Activated CD4-positive, alpha-beta T cell treated with anti-CD3 and anti-CD28 coated beads, Interleukin-2, amount 10 ng/mL, durations not matched to agents 7 days and 5 days (primary cell): ENCODE data around the gene F8. TPM values are rescaled to one million over a fixed set of nuclear protein-coding genes. Genes with fewer than 3 reads are reported as not detected.

Experiments
- CTCF ChIA-PET: fragments of 350-600 bp; sonication (Branson Sonifier 250); formaldehyde crosslinking; loops from one replicate; lab custom pipeline; 2021; ENCODE audit warnings: antibody characterized with exemption; lab: Charles Lee
- POLR2A ChIA-PET: fragments of 350-600 bp; sonication (Branson Sonifier 250); formaldehyde crosslinking; loops from one replicate; lab custom pipeline; 2021; ENCODE audit warnings: antibody characterized with exemption; lab: Charles Lee
- DNase-seq: peaks from one replicate; pipeline ENCODE4 v3.0.0-alpha.2; 2020
- H3K27ac Mint-ChIP-seq: one replicate; pipeline ENCODE4 v1.8.0; 2021; ENCODE audit warnings: mild to moderate bottlenecking, moderate library complexity, mixed read lengths
- H3K27me3 Mint-ChIP-seq: one replicate; pipeline ENCODE4 v1.8.0; 2021; ENCODE audit warnings: mixed read lengths
- H3K36me3 Mint-ChIP-seq: one replicate; pipeline ENCODE4 v1.8.0; 2021; ENCODE audit warnings: low read depth, mixed read lengths
- H3K4me1 Mint-ChIP-seq: one replicate; pipeline ENCODE4 v1.8.0; 2021; ENCODE audit warnings: mixed read lengths
- H3K4me3 Mint-ChIP-seq: one replicate; pipeline ENCODE4 v1.8.0; 2021; ENCODE audit warnings: mild to moderate bottlenecking, moderate library complexity, mixed read lengths
- H3K9me3 Mint-ChIP-seq: one replicate; pipeline ENCODE4 v1.8.0; 2021; ENCODE audit warnings: mixed read lengths
- microRNA-seq: library from miRNA; unstranded; fragments of <30 nt; microRNA quantifications from one replicate; pipeline ENCODE4 v1.2.0, GENCODE V29; 2021; ENCODE audit warnings: borderline microRNAs expressed, borderline replicate concordance
- total RNA-seq, 2 experiments: library from RNA; stranded (reverse); gene quantifications; one replicate each; pipeline ENCODE4 v1.2.3, GENCODE V29; 2021

F8 gene
- total RNA-seq, 2 experiments from 2014 or later, result 3.9 to 4.6 TPM

DNA sequence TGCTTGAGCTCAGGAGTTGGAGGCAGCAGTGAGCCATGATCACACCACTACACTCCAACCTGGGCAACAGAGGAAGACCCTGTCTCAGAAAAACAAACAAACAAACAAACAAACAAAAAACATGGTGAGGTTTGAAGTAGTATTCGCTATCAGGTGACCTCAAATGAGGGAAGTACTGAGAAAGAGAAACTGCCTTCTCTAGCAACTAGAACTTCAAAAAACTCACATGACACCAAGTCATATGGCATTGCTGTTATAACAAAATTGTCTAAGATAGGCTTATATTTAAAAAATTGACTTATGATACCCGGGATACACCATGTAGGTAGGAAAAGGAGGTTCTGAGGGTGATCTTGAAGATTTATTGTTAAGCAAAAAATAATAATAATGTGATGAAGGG lies 227.5 kb downstream of the F8 start:
- Mint-ChIP-seq H3K36me3 (peaks cover 16% of the 10 kb centered on the region), H3K27me3 (no peaks in the 10 kb centered on the region), H3K4me3 (no peak overlapping the region), H3K27ac (no peak overlapping the region), H3K4me1 (peaks cover 39% of the 10 kb centered on the region), H3K9me3 (no peaks in the 10 kb centered on the region)
- DNase-seq, result no peak
- CTCF ChIA-PET, result no interaction called here
- POLR2A ChIA-PET, result no interaction called here

DNA sequence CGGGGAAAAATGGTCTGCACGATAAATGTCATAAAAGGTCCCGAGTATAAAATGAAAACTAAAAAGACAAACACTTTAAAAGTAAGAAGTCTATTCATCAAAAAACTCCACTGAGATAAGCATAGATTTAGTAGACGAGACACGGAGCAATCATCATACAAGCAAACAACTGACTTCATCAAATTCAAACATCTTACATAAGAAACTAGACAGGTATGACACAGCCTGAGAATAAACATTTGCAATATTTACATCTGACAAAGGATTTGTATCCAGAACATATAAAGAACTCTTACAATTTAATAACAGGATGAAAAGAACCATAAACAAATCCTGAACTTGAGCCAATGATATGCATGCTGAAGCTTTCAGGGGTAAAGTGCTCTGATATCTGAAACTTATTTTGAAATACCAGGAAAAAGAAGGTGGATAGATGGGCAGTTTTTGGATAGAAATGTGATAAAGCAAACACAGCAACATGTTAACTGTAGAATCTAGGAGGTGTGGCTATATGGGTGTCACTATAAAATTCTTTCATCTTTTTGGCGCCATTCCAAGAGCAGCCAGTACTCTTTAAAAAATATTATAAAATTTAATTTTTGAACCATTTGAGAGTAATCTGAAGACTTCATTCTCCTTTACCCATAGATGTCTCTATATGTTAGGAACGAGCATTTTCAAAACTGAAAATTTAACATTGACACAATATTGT lies 229.3 kb downstream of the F8 start:
- peaks cover 20% of the 10 kb centered on the region for H3K36me3 Mint-ChIP-seq
- H3K4me3 Mint-ChIP-seq, result no peak overlapping the region
- no peak overlapping the region for H3K27ac Mint-ChIP-seq
- ChIA-PET CTCF (no interaction called here), POLR2A (no interaction called here)
- H3K9me3 Mint-ChIP-seq, result no peaks in the 10 kb centered on the region
- H3K27me3 Mint-ChIP-seq, result no peaks in the 10 kb centered on the region
- peaks cover 24% of the 10 kb centered on the region for H3K4me1 Mint-ChIP-seq
- no peak for DNase-seq

DNA sequence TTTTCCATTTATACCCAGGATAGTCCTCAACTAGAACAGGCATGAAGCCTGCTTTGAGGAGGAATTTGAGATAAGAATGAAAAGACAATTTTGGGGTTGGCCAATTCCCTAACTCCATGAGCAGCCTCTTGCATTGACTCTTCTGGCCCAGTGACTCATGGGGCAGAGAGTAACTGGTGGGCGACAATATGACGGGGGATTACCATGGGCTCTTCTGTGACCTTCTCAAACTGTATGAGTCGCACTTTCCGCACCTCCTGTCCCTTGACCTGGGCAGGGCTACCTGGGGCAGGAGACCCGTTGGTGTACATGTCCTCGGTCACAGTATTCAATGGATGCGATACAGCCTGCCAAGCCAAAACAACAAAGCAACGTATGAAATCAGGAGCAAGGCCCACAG lies 230.6 kb downstream of the F8 start:
- ChIA-PET POLR2A (no interaction called here), CTCF (interaction anchor here (0.8 kb wide), 1 partner anchor 9 kb away, joined by 3 read pairs; no protein-coding TSS in a partner anchor)
- H3K4me3 Mint-ChIP-seq, result no peak overlapping the region
- peaks cover 24% of the 10 kb centered on the region for H3K36me3 Mint-ChIP-seq
- no peak overlapping the region for H3K27ac Mint-ChIP-seq
- no peak for DNase-seq
- no peaks in the 10 kb centered on the region for H3K27me3 Mint-ChIP-seq
- peaks cover 11% of the 10 kb centered on the region for H3K4me1 Mint-ChIP-seq
- no peaks in the 10 kb centered on the region for H3K9me3 Mint-ChIP-seq

DNA sequence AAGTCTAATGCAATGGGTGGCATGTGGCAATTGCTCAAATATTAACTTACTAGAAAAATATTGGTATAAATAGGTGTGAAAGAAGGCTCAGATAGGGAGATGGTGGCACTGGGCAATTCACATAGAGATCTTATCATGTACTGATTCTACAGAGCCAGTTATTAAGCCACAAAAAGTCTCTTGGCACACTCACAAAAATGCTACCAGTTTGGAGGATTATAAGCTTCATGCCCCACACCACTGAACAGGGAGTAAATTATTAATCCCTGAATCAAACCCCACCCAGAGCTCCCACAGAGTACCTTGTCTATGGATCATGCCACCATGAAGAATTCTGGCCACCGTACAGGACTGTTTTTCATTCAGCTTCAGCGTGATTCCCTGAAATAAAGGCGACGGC lies 231.1 kb downstream of the F8 start:
- Mint-ChIP-seq H3K9me3 (no peaks in the 10 kb centered on the region), H3K4me1 (peaks cover 8% of the 10 kb centered on the region), H3K27me3 (no peaks in the 10 kb centered on the region), H3K27ac (no peak overlapping the region), H3K36me3 (peaks cover 24% of the 10 kb centered on the region), H3K4me3 (no peak overlapping the region)
- DNase-seq, result no peak
- ChIA-PET POLR2A (no interaction called here), CTCF (interaction anchor here (0.8 kb wide), 1 partner anchor 9 kb away, joined by 3 read pairs; no protein-coding TSS in a partner anchor)

Small RNA genes lying within 50 kb of the gene (microRNA-seq; reads per million reads assigned to microRNA genes)
- not detected for gene MIR1184-1

Other genes starting within 250 kb of the F8 start
- gene MPP1, start 217.2 kb downstream of the F8 start, total RNA-seq, result 10 to 100 TPM; 45.0 to 48.6 TPM
- not detected for gene SMIM9, start 188.1 kb downstream of the F8 start, total RNA-seq
- 10 to 100 TPM; 11.0 to 14.1 TPM for gene F8A1, start 136.4 kb downstream of the F8 start, total RNA-seq
- gene FUNDC2, start 4.1 kb upstream of the F8 start, total RNA-seq, result 10 to 100 TPM; 58.4 to 61.3 TPM
- 1 to 10 TPM; 4.7 to 5.6 TPM for gene CMC4, start 48.4 kb upstream of the F8 start, total RNA-seq
- gene MTCP1, start 48.4 kb upstream of the F8 start, total RNA-seq, result 10 to 100 TPM; 18.1 to 19.6 TPM
- 10 to 100 TPM; 28.2 to 30.6 TPM for gene BRCC3, start 48.8 kb upstream of the F8 start, total RNA-seq
- gene VBP1, start 193.7 kb upstream of the F8 start, total RNA-seq, result 10 to 100 TPM; 56.3 to 62.0 TPM
- 1 to 10 TPM; 8.0 to 8.7 TPM for gene RAB39B, start 241.8 kb upstream of the F8 start, total RNA-seq